Measurements from ENCODE around the gene RABL3.

GRCh38 chr3:120637851-120638559 lies 104.3 kb downstream of the RABL3 start:
- no peak for TF ChIP-seq POLR2AphosphoS5 (IDR thresholded peaks at IDR 0.05; ENCODE audit: low read depth, low read length)
- TF ChIP-seq TAF1 (IDR thresholded peaks at IDR 0.05; ENCODE audit: borderline replicate concordance, low read depth, low read length), result no peak

Measured in GM12892 (cell line).